Breast epithelium (tissue), 3 donors: ENCODE measurements around the gene SESN1.

ENCODE experiments used
- CTCF ChIP-seq, 3 donors: fragments of 450-650 bp; IDR thresholded peaks; one replicate each; pipeline ENCODE4 v1.5.1; 2016 to 2017; ENCODE audit warnings: antibody characterized with exemption in 3 of 3, mild to moderate bottlenecking in 3 of 3, moderate library complexity in 3 of 3
- POLR2A ChIP-seq: fragments of 450-650 bp; IDR thresholded peaks from one replicate; pipeline ENCODE4 v1.6.1; 2016; ENCODE audit warnings: antibody characterized with exemption, mild to moderate bottlenecking, moderate library complexity
- POLR2AphosphoS5 ChIP-seq, 3 donors: sonication (generic); formaldehyde crosslinking; IDR thresholded peaks; one replicate each; pipeline ENCODE4 v1.6.1; 2017; ENCODE audit warnings: antibody characterized with exemption in 3 of 3

GRCh38 chr6:109071125-109071917 is 23.3 kb downstream of the SESN1 start:
- no peak for TF ChIP-seq CTCF (IDR thresholded peaks at IDR 0.05)
- no peak for TF ChIP-seq POLR2AphosphoS5 (IDR thresholded peaks at IDR 0.05)
- TF ChIP-seq POLR2A, result no peak
